ENCODE measurements around the gene PCK1. TPM values are rescaled to one million over a fixed set of nuclear protein-coding genes. Genes with fewer than 3 reads are reported as not detected.
"Not testable (repeated sequence)": the region's sequence is repeated elsewhere in the genome, so short reads cannot be mapped to it uniquely, and the experiment has no call there.

PCK1 gene
- total RNA-seq (not detected), total RNA-seq (0 reads per million in 2 donors)

- no peak within 1 kb of the TSS for H3K27ac Mint-ChIP-seq
- H3K9me3 ChIP-seq (ENCODE audit: control insufficient read depth, low read length, poor library complexity, severe bottlenecking): no peaks in the 10 kb centered on the region
- no peaks in the 10 kb centered on the region for H3K36me3 Mint-ChIP-seq (ENCODE audit: low read depth)
- H3K27me3 Mint-ChIP-seq: peaks cover 91% of the 10 kb centered on the region
- DNase-seq: no peak
- H3K4me3 Mint-ChIP-seq: no peak within 1 kb of the TSS
- ATAC-seq: no peak
- no peaks in the 10 kb centered on the region for H3K4me1 Mint-ChIP-seq
Measured at GRCh38 chr20:57560554-57561355, at the start of gene PCK1. PCK1 (plus strand) TSS chr20:57561110; CDS start chr20:57561412, 302 bp downstream.

GRCh38 chr20:57511709-57512108 lies 49.2 kb upstream of the PCK1 start:
- H3K4me1 Mint-ChIP-seq; H3K9me3 ChIP-seq (ENCODE audit: control insufficient read depth, low read length, poor library complexity, severe bottlenecking); H3K27ac Mint-ChIP-seq; DNase-seq; H3K36me3 Mint-ChIP-seq (ENCODE audit: low read depth); ATAC-seq; H3K4me3 Mint-ChIP-seq: not testable (repeated sequence)
- H3K27me3 Mint-ChIP-seq: peaks cover 28% of the 10 kb centered on the region

- Mint-ChIP-seq H3K4me1 (peaks cover 3% of the 10 kb centered on the region), H3K36me3 (ENCODE audit: low read depth) (no peaks in the 10 kb centered on the region), H3K27ac (no peak overlapping the region), H3K27me3 (peaks cover 28% of the 10 kb centered on the region), H3K4me3 (no peak overlapping the region)
- no peaks in the 10 kb centered on the region for H3K9me3 ChIP-seq (ENCODE audit: control insufficient read depth, low read length, poor library complexity, severe bottlenecking)
- DNase-seq: no peak
- ATAC-seq: no peak
Measured at GRCh38 chr20:57512432-57512831, 48.5 kb upstream of the PCK1 start.

- H3K4me3 Mint-ChIP-seq: no peak overlapping the region
- H3K27ac Mint-ChIP-seq: no peak overlapping the region
- H3K27me3 Mint-ChIP-seq: peaks cover 28% of the 10 kb centered on the region
- H3K4me1 Mint-ChIP-seq: peaks cover 3% of the 10 kb centered on the region
- no peak for DNase-seq
- H3K36me3 Mint-ChIP-seq (ENCODE audit: low read depth): no peaks in the 10 kb centered on the region
- no peak for ATAC-seq
- no peaks in the 10 kb centered on the region for H3K9me3 ChIP-seq (ENCODE audit: control insufficient read depth, low read length, poor library complexity, severe bottlenecking)
Measured at GRCh38 chr20:57513199-57513598, 47.7 kb upstream of the PCK1 start.

- no peaks in the 10 kb centered on the region for H3K9me3 ChIP-seq (ENCODE audit: control insufficient read depth, low read length, poor library complexity, severe bottlenecking)
- Mint-ChIP-seq H3K27ac (no peak overlapping the region), H3K27me3 (peaks cover 21% of the 10 kb centered on the region), H3K4me3 (no peak overlapping the region), H3K36me3 (ENCODE audit: low read depth) (no peaks in the 10 kb centered on the region), H3K4me1 (peaks cover 3% of the 10 kb centered on the region)
- ATAC-seq: no peak
- no peak for DNase-seq
Measured at GRCh38 chr20:57514273-57514751, 46.6 kb upstream of the PCK1 start.

- H3K27me3 Mint-ChIP-seq: peaks cover 4% of the 10 kb centered on the region
Measured at GRCh38 chr20:57517904-57518303, 43.0 kb upstream of the PCK1 start.

GRCh38 chr20:57522380-57523140 lies 38.4 kb upstream of the PCK1 start:
- ATAC-seq (no peak), DNase-seq (no peak)
- H3K9me3 ChIP-seq (ENCODE audit: control insufficient read depth, low read length, poor library complexity, severe bottlenecking): no peaks in the 10 kb centered on the region
- no peak overlapping the region for H3K4me3 Mint-ChIP-seq
- H3K36me3 Mint-ChIP-seq (ENCODE audit: low read depth): no peaks in the 10 kb centered on the region
- H3K27me3 Mint-ChIP-seq: peaks cover 5% of the 10 kb centered on the region
- H3K27ac Mint-ChIP-seq: no peak overlapping the region
- H3K4me1 Mint-ChIP-seq: peaks cover 12% of the 10 kb centered on the region

More at GRCh38 chr20:57517904-57518303, 43.0 kb upstream of the PCK1 start:
- Mint-ChIP-seq H3K4me3 (no peak overlapping the region), H3K4me1 (peaks cover 8% of the 10 kb centered on the region), H3K36me3 (ENCODE audit: low read depth) (no peaks in the 10 kb centered on the region), H3K27ac (no peak overlapping the region)
- DNase-seq: no peak
- H3K9me3 ChIP-seq (ENCODE audit: control insufficient read depth, low read length, poor library complexity, severe bottlenecking): no peaks in the 10 kb centered on the region
- no peak for ATAC-seq

- Mint-ChIP-seq H3K27me3 (peaks cover 5% of the 10 kb centered on the region), H3K4me3 (no peak overlapping the region), H3K36me3 (ENCODE audit: low read depth) (no peaks in the 10 kb centered on the region), H3K4me1 (peaks cover 12% of the 10 kb centered on the region), H3K27ac (no peak overlapping the region)
- ATAC-seq (no peak), DNase-seq (no peak)
- H3K9me3 ChIP-seq (ENCODE audit: control insufficient read depth, low read length, poor library complexity, severe bottlenecking): no peaks in the 10 kb centered on the region
Measured at GRCh38 chr20:57523782-57524181, 37.1 kb upstream of the PCK1 start.

- H3K27me3 Mint-ChIP-seq: peaks cover 5% of the 10 kb centered on the region
- no peaks in the 10 kb centered on the region for H3K36me3 Mint-ChIP-seq (ENCODE audit: low read depth)
- peaks cover 12% of the 10 kb centered on the region for H3K4me1 Mint-ChIP-seq
- no peak within 1 kb of the TSS for H3K4me3 Mint-ChIP-seq
- H3K9me3 ChIP-seq (ENCODE audit: control insufficient read depth, low read length, poor library complexity, severe bottlenecking): no peaks in the 10 kb centered on the region
- ATAC-seq (no peak), DNase-seq (no peak)
- H3K27ac Mint-ChIP-seq: no peak within 1 kb of the TSS
Measured at GRCh38 chr20:57524511-57525176, 36.3 kb upstream of the PCK1 start, which contains the start of gene CTCFL. CTCFL (minus strand) TSS chr20:57525140; CDS start chr20:57524205, 935 bp downstream.

- H3K9me3 ChIP-seq (ENCODE audit: control insufficient read depth, low read length, poor library complexity, severe bottlenecking): no peaks in the 10 kb centered on the region
- Mint-ChIP-seq H3K27me3 (peaks cover 10% of the 10 kb centered on the region), H3K4me3 (no peak overlapping the region), H3K27ac (no peak overlapping the region), H3K4me1 (peaks cover 12% of the 10 kb centered on the region), H3K36me3 (ENCODE audit: low read depth) (no peaks in the 10 kb centered on the region)
- no peak for DNase-seq
- ATAC-seq: no peak
Measured at GRCh38 chr20:57525328-57526086, 35.4 kb upstream of the PCK1 start.

GRCh38 chr20:57526087-57526884 lies 34.6 kb upstream of the PCK1 start:
- ATAC-seq: no peak
- Mint-ChIP-seq H3K4me3 (no peak overlapping the region), H3K27ac (no peak overlapping the region), H3K4me1 (peaks cover 12% of the 10 kb centered on the region), H3K27me3 (peaks cover 10% of the 10 kb centered on the region), H3K36me3 (ENCODE audit: low read depth) (no peaks in the 10 kb centered on the region)
- H3K9me3 ChIP-seq (ENCODE audit: control insufficient read depth, low read length, poor library complexity, severe bottlenecking): no peaks in the 10 kb centered on the region
- DNase-seq: no peak

GRCh38 chr20:57526885-57527460 lies 33.9 kb upstream of the PCK1 start:
- ATAC-seq (no peak), DNase-seq (no peak)
- H3K9me3 ChIP-seq (ENCODE audit: control insufficient read depth, low read length, poor library complexity, severe bottlenecking): no peaks in the 10 kb centered on the region
- peaks cover 10% of the 10 kb centered on the region for H3K27me3 Mint-ChIP-seq
- peaks cover 10% of the 10 kb centered on the region for H3K4me1 Mint-ChIP-seq
- no peak overlapping the region for H3K27ac Mint-ChIP-seq
- no peak overlapping the region for H3K4me3 Mint-ChIP-seq
- H3K36me3 Mint-ChIP-seq (ENCODE audit: low read depth): no peaks in the 10 kb centered on the region
